ENCODE results near the gene ATP6V0D1. TPM values are rescaled to one million over a fixed set of nuclear protein-coding genes. Genes with fewer than 3 reads are reported as not detected.

ATP6V0D1 gene
- total RNA-seq, 1 donor from 2014 or later, result 64.3 TPM

- H3K27ac ChIP-seq, result no peak overlapping the region
- no peaks in the 10 kb centered on the region for H3K27me3 ChIP-seq
- no peak overlapping the region for H3K4me3 ChIP-seq
- no peak for TF ChIP-seq CTCF (IDR thresholded peaks at IDR 0.05)
- H3K4me1 ChIP-seq, result peaks cover 4 to 5% of the 10 kb centered on the region in 2 donors
- DNase-seq (ENCODE audit: low spot score in 2 of 2), result no peak
- peaks cover 25 to 26% of the 10 kb centered on the region in 2 donors for H3K36me3 ChIP-seq
- H3K9me3 ChIP-seq, result no peaks in the 10 kb centered on the region
- intact Hi-C loops (cut with DNase I), result no loop called here
Observed at GRCh38 chr16:67435758-67436164, 45.2 kb downstream of the ATP6V0D1 start.

- no peak for DNase-seq (ENCODE audit: low spot score in 2 of 2)
- no peak overlapping the region for H3K4me3 ChIP-seq
- intact Hi-C loops (cut with DNase I), result no loop called here
Observed at GRCh38 chr16:67433131-67433719, 47.7 kb downstream of the ATP6V0D1 start.

GRCh38 chr16:67432506-67432890, 48.5 kb downstream of the ATP6V0D1 start:
- Histone ChIP-seq H3K36me3 (peaks cover 2 to 10% of the 10 kb centered on the region in 2 donors), H3K4me3 (no peak overlapping the region), H3K27me3 (peaks cover 3% of the 10 kb centered on the region), H3K9me3 (no peaks in the 10 kb centered on the region), H3K4me1 (peaks cover 11 to 12% of the 10 kb centered on the region in 2 donors), H3K27ac (no peak overlapping the region)
- TF ChIP-seq CTCF (IDR thresholded peaks at IDR 0.05), result no peak
- no peak for DNase-seq (ENCODE audit: low spot score in 2 of 2)
- intact Hi-C loops (cut with DNase I), result no loop called here

More at GRCh38 chr16:67433131-67433719, 47.7 kb downstream of the ATP6V0D1 start:
- peaks cover 3% of the 10 kb centered on the region for H3K27me3 ChIP-seq
- TF ChIP-seq CTCF (IDR thresholded peaks at IDR 0.05), result no peak
- peaks cover 9 to 17% of the 10 kb centered on the region in 2 donors for H3K36me3 ChIP-seq
- no peak overlapping the region for H3K27ac ChIP-seq
- no peaks in the 10 kb centered on the region for H3K9me3 ChIP-seq
- peaks cover 11 to 12% of the 10 kb centered on the region in 2 donors for H3K4me1 ChIP-seq

GRCh38 chr16:67431775-67432505, 49.0 kb downstream of the ATP6V0D1 start:
- H3K27ac ChIP-seq, result peak overlapping the region in 1 of 2 donors; percentile 55
- H3K4me3 ChIP-seq, result peak overlapping the region; percentile 57 to 68
- DNase-seq (ENCODE audit: low spot score in 2 of 2), result no peak
- no peak for TF ChIP-seq CTCF (IDR thresholded peaks at IDR 0.05)
- intact Hi-C loops (cut with DNase I), result no loop called here
- peaks cover 11 to 12% of the 10 kb centered on the region in 2 donors for H3K4me1 ChIP-seq
- H3K9me3 ChIP-seq, result no peaks in the 10 kb centered on the region
- H3K27me3 ChIP-seq, result peaks cover 3% of the 10 kb centered on the region
- H3K36me3 ChIP-seq, result peaks cover 0 to 4% of the 10 kb centered on the region in 2 donors

- Histone ChIP-seq H3K4me3 (peak within 1 kb of the TSS; percentile 57 to 68), H3K27ac (peak within 1 kb of the TSS in 1 of 2 donors; percentile 55), H3K4me1 (peaks cover 11 to 12% of the 10 kb centered on the region in 2 donors), H3K36me3 (no peaks in the 10 kb centered on the region), H3K9me3 (no peaks in the 10 kb centered on the region), H3K27me3 (peaks cover 3% of the 10 kb centered on the region)
- no peak for DNase-seq (ENCODE audit: low spot score in 2 of 2)
- TF ChIP-seq CTCF (IDR thresholded peaks at IDR 0.05), result no peak
- intact Hi-C loops (cut with DNase I), result no loop called here
Observed at GRCh38 chr16:67430977-67431774, 49.8 kb downstream of the ATP6V0D1 start, which contains the start of gene HSD11B2. HSD11B2 (plus strand) TSS chr16:67431121; CDS start chr16:67431249, 128 bp downstream.

All from ascending aorta (tissue), 2 donors.